Astrocyte (in vitro differentiated cells and primary cell): ENCODE data around the gene NCAM1. TPM values are rescaled to one million over a fixed set of nuclear protein-coding genes. Genes with fewer than 3 reads are reported as not detected.
A peak's percentile ranks its signal among the peaks of the same experiment; 100 is the strongest.

Experiments used
- DNase-seq: peaks from one replicate; pipeline ENCODE4 v3.0.0-alpha.2; 2010; ENCODE audit warnings: low read depth
- FAIRE-seq: peaks from 2 replicates; lab custom pipeline; 2011; peaks lifted over from hg19 to GRCh38; lab: Jason Lieb, UNC
- H2AFZ ChIP-seq: 2 replicates; pipeline ENCODE4 v1.6.0; 2012; ENCODE audit warnings: low read depth, low read length, inconsistent platforms
- H3K27ac ChIP-seq: 2 replicates; pipeline ENCODE4 v1.5.1; 2011; ENCODE audit warnings: low read depth, low read length, inconsistent platforms
- H3K27me3 ChIP-seq: 2 replicates; pipeline ENCODE4 v1.6.0; 2011; ENCODE audit warnings: low read length, inconsistent platforms; ENCODE audit not compliant: insufficient read depth
- H3K36me3 ChIP-seq: 2 replicates; pipeline ENCODE4 v1.5.1; 2011; ENCODE audit warnings: low read length, inconsistent platforms; ENCODE audit not compliant: insufficient read depth
- H3K4me1 ChIP-seq: 2 replicates; pipeline ENCODE4 v1.5.1; 2011; ENCODE audit warnings: low read length, inconsistent platforms; ENCODE audit not compliant: insufficient read depth
- H3K4me2 ChIP-seq: 2 replicates; pipeline ENCODE4 v1.6.0; 2012; ENCODE audit warnings: low read length, inconsistent platforms
- H3K4me3 ChIP-seq: 2 replicates; pipeline ENCODE4 v1.5.1; 2011; ENCODE audit warnings: low read depth, mild to moderate bottlenecking, low read length, inconsistent platforms; ENCODE audit not compliant: insufficient read depth
- H3K79me2 ChIP-seq: 2 replicates; pipeline ENCODE4 v1.6.0; 2012; ENCODE audit warnings: mild to moderate bottlenecking, low read length, inconsistent platforms; ENCODE audit not compliant: insufficient read depth
- H3K9ac ChIP-seq: 2 replicates; pipeline ENCODE4 v1.6.0; 2012; ENCODE audit warnings: mild to moderate bottlenecking, low read length, inconsistent platforms
- H3K9me3 ChIP-seq: 2 replicates; pipeline ENCODE4 v1.5.1; 2012; ENCODE audit warnings: low read depth, mild to moderate bottlenecking, low read length, inconsistent platforms; ENCODE audit not compliant: insufficient read depth
- H4K20me1 ChIP-seq: 2 replicates; pipeline ENCODE4 v1.6.0; 2012; ENCODE audit warnings: low read length, inconsistent platforms; ENCODE audit not compliant: insufficient read depth
- H3K27ac Mint-ChIP-seq: one replicate; pipeline ENCODE4 v1.8.0; 2021; ENCODE audit warnings: mild to moderate bottlenecking, mixed read lengths; ENCODE audit not compliant: unreplicated experiment
- H3K27me3 Mint-ChIP-seq: one replicate; pipeline ENCODE4 v1.8.0; 2021; ENCODE audit warnings: low read depth, mixed read lengths; ENCODE audit not compliant: unreplicated experiment
- H3K36me3 Mint-ChIP-seq: one replicate; pipeline ENCODE4 v1.8.0; 2021; ENCODE audit warnings: low read depth, mixed read lengths; ENCODE audit not compliant: unreplicated experiment
- H3K4me1 Mint-ChIP-seq: one replicate; pipeline ENCODE4 v1.8.0; 2021; ENCODE audit warnings: low read depth, mixed read lengths; ENCODE audit not compliant: unreplicated experiment
- H3K4me3 Mint-ChIP-seq: one replicate; pipeline ENCODE4 v1.8.0; 2021; ENCODE audit warnings: mild to moderate bottlenecking, moderate library complexity, mixed read lengths; ENCODE audit not compliant: unreplicated experiment
- H3K9me3 Mint-ChIP-seq: one replicate; pipeline ENCODE4 v1.8.0; 2021; ENCODE audit warnings: mild to moderate bottlenecking, mixed read lengths; ENCODE audit not compliant: unreplicated experiment
- CTCF ChIP-seq: IDR thresholded peaks from 2 replicates; pipeline ENCODE4 v1.5.1; 2011; ENCODE audit warnings: low read depth, mild to moderate bottlenecking, inconsistent platforms, low read length, moderate library complexity; ENCODE audit not compliant: insufficient read depth
- EZH2 ChIP-seq: IDR thresholded peaks from 2 replicates; pipeline ENCODE4 v1.6.1; 2012; ENCODE audit warnings: mild to moderate bottlenecking, low read length, inconsistent platforms; ENCODE audit not compliant: insufficient read depth
- total RNA-seq: library from RNA; stranded (reverse); gene quantifications from 2 replicates; pipeline ENCODE4 v1.2.1, GENCODE V29; 2021

The NCAM1 gene
- total RNA-seq, 1 donor from 2014 or later = 17.4 TPM

DNA sequence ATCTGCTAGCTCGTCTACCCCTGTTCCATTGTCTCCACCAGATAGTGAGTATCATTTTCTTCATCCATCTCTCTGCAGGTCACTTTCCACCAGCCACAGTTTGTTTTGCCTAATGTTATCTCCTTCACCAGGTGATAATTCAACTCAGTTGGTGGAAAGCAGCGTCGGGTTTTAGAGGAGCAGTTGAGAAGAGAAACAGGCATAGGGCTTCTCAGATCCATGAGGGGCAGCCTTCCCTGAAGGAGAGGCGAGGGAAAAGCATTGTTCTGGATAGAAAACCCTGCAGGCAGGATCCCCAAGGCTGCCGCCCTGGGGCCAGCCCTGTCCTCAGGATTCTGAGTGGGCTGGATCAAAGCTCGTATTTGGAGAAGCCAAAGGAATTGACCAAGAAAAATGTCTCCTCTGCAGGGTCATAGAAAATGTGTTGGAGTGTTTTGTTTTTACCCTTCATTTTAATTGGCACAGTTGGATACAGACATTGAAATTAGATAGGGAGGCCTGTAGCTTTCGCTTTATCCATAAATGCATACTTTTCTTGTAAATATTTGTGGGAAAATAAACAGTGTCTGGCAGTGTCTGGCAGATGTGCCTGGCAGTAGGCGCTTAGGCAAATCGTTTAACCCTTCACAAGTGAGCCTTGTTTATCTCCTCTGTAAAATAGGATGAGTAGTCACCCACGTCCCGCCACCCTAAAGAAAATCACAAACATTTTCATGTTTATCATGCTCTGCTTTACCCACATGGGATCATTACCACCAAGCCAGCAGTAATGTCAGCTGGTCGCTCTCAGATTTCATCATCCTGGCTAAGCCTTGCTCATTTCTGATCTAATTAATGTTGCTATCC, 279.8 kb downstream of the NCAM1 start:
- Mint-ChIP-seq H3K4me1 (peaks cover 8% of the 10 kb centered on the region), H3K27ac (peak overlapping the region; percentile 9), H3K36me3 (no peaks in the 10 kb centered on the region), H3K27me3 (peaks cover 6% of the 10 kb centered on the region), H3K9me3 (no peaks in the 10 kb centered on the region), H3K4me3 (no peak overlapping the region)
- H3K27me3 ChIP-seq = peaks cover 2% of the 10 kb centered on the region
- no peaks in the 10 kb centered on the region for H3K9me3 ChIP-seq
- no peaks in the 10 kb centered on the region for H3K79me2 ChIP-seq
- no peak overlapping the region for H3K4me2 ChIP-seq
- H3K27ac ChIP-seq = no peak overlapping the region
- FAIRE-seq = no peak
- DNase-seq = no peak
- no peak overlapping the region for H3K4me3 ChIP-seq
- H3K36me3 ChIP-seq = no peaks in the 10 kb centered on the region
- TF ChIP-seq EZH2 = no peak
- TF ChIP-seq CTCF = no peak
- H2AFZ ChIP-seq = no peak overlapping the region
- H3K4me1 ChIP-seq = peaks cover 14% of the 10 kb centered on the region
- no peak overlapping the region for H3K9ac ChIP-seq
- H4K20me1 ChIP-seq = no peaks in the 10 kb centered on the region

DNA sequence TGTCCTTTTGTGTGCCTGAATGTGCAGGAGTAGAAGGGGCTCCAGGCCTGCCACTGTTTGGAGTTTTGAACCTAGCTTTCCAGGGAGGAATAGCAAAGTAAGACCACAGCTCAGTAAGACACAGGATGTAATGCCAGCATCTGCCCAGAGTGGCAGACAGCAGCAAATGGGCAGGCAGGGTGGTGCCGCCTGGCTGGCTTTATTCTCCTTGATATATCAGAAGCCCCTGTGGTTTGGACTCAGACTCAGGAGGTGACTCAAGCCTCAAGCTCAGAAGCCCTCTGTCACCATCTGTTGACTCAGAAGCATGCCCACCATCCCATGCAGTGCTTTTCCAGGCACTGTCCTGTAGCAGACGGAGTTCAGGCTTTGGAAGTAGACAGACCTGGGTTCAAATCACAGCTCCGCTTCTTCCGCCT, 280.4 kb downstream of the NCAM1 start:
- DNase-seq (no peak), FAIRE-seq (no peak)
- H3K4me1 Mint-ChIP-seq = peaks cover 8% of the 10 kb centered on the region
- no peak overlapping the region for H3K27ac Mint-ChIP-seq
- peaks cover 6% of the 10 kb centered on the region for H3K27me3 Mint-ChIP-seq
- Histone ChIP-seq H3K9ac (no peak overlapping the region), H3K9me3 (no peaks in the 10 kb centered on the region), H3K4me3 (no peak overlapping the region), H3K27ac (no peak overlapping the region), H3K36me3 (no peaks in the 10 kb centered on the region), H3K79me2 (no peaks in the 10 kb centered on the region), H2AFZ (no peak overlapping the region), H4K20me1 (no peaks in the 10 kb centered on the region), H3K27me3 (peaks cover 2% of the 10 kb centered on the region), H3K4me2 (no peak overlapping the region), H3K4me1 (peaks cover 14% of the 10 kb centered on the region)
- H3K9me3 Mint-ChIP-seq = no peaks in the 10 kb centered on the region
- TF ChIP-seq EZH2 (no peak), CTCF (no peak)
- H3K4me3 Mint-ChIP-seq = no peak overlapping the region
- H3K36me3 Mint-ChIP-seq = no peaks in the 10 kb centered on the region

- no peak overlapping the region for H3K27ac Mint-ChIP-seq
- H3K27ac ChIP-seq = no peak overlapping the region
- no peak overlapping the region for H2AFZ ChIP-seq
- no peaks in the 10 kb centered on the region for H3K36me3 ChIP-seq
- no peaks in the 10 kb centered on the region for H3K9me3 ChIP-seq
- no peaks in the 10 kb centered on the region for H3K36me3 Mint-ChIP-seq
- H3K27me3 ChIP-seq = peaks cover 2% of the 10 kb centered on the region
- H3K9me3 Mint-ChIP-seq = no peaks in the 10 kb centered on the region
- peaks cover 6% of the 10 kb centered on the region for H3K27me3 Mint-ChIP-seq
- no peaks in the 10 kb centered on the region for H4K20me1 ChIP-seq
- H3K4me3 ChIP-seq = no peak overlapping the region
- H3K4me1 Mint-ChIP-seq = peaks cover 8% of the 10 kb centered on the region
- no peak for DNase-seq
- no peak overlapping the region for H3K9ac ChIP-seq
- no peaks in the 10 kb centered on the region for H3K79me2 ChIP-seq
- H3K4me3 Mint-ChIP-seq = no peak overlapping the region
- H3K4me2 ChIP-seq = no peak overlapping the region
- FAIRE-seq = no peak
- TF ChIP-seq CTCF (no peak), EZH2 (no peak)
- H3K4me1 ChIP-seq = peaks cover 14% of the 10 kb centered on the region
Measured at GRCh38 chr11:113242060-113242459, 280.8 kb downstream of the NCAM1 start.
